GM12891 (cell line): Measurements from ENCODE around the gene MARVELD1.
A peak's percentile ranks its signal among the peaks of the same experiment; 100 is the strongest.

Experiments
- DNase-seq: peaks from one replicate; pipeline ENCODE4 v3.0.0; 2011; ENCODE audit warnings: low spot score; ENCODE audit not compliant: insufficient read length
- FAIRE-seq: peaks from 2 replicates; lab custom pipeline; 2011; peaks lifted over from hg19 to GRCh38; lab: Jason Lieb, UNC
- PAX5 ChIP-seq: IDR thresholded peaks from 2 replicates; pipeline ENCODE4 v1.6.1; 2011; ENCODE audit warnings: low read length, moderate library complexity, mild to moderate bottlenecking; ENCODE audit not compliant: insufficient read depth, severe bottlenecking
- POLR2A ChIP-seq: IDR thresholded peaks from 2 replicates; pipeline ENCODE4 v1.6.1; 2011; ENCODE audit warnings: low read depth, low read length, control low read depth
- POLR2AphosphoS5 ChIP-seq: IDR thresholded peaks from 2 replicates; pipeline ENCODE4 v1.6.1; 2011; ENCODE audit warnings: low read depth, low read length, control low read depth
- POU2F2 ChIP-seq: IDR thresholded peaks from 2 replicates; pipeline ENCODE4 v1.6.1; 2011; ENCODE audit warnings: low read depth, mild to moderate bottlenecking, control low read depth, low read length, moderate library complexity
- SPI1 ChIP-seq: IDR thresholded peaks from 2 replicates; pipeline ENCODE4 v1.6.1; 2011; ENCODE audit warnings: low read depth, low read length, control low read depth
- TAF1 ChIP-seq: IDR thresholded peaks from 2 replicates; pipeline ENCODE4 v1.6.1; 2011; ENCODE audit warnings: low read depth, low read length, control low read depth

MARVELD1 gene

GRCh38 chr10:97761331-97761865 is 47.9 kb downstream of the MARVELD1 start:
- TF ChIP-seq TAF1 (no peak), SPI1 (no peak), POLR2AphosphoS5 (peak; percentile 38; the same call in 1 of the 2 replicates)
- FAIRE-seq (no peak), DNase-seq (no peak)

GRCh38 chr10:97762056-97762455 is 48.5 kb downstream of the MARVELD1 start:
- FAIRE-seq (no peak), DNase-seq (no peak)
- no peak for TF ChIP-seq POLR2AphosphoS5
- no peak for TF ChIP-seq POU2F2
- no peak for TF ChIP-seq POLR2A
- no peak for TF ChIP-seq TAF1
- no peak for TF ChIP-seq SPI1
- no peak for TF ChIP-seq PAX5

- TF ChIP-seq POU2F2 (no peak), TAF1 (no peak), SPI1 (no peak), PAX5 (no peak), POLR2AphosphoS5 (no peak), POLR2A (no peak)
- no peak for FAIRE-seq
Observed at GRCh38 chr10:97762816-97763215, 49.3 kb downstream of the MARVELD1 start.

GRCh38 chr10:97763411-97763810 is 49.9 kb downstream of the MARVELD1 start:
- no peak for TF ChIP-seq SPI1
- TF ChIP-seq PAX5 = no peak
- TF ChIP-seq TAF1 = no peak
- TF ChIP-seq POU2F2 = no peak
- no peak for TF ChIP-seq POLR2A
- TF ChIP-seq POLR2AphosphoS5 = no peak
- DNase-seq (no peak), FAIRE-seq (no peak)

More at GRCh38 chr10:97762816-97763215, 49.3 kb downstream of the MARVELD1 start:
- no peak for DNase-seq

- no peak for FAIRE-seq
- TF ChIP-seq POLR2A = no peak
- TF ChIP-seq POLR2AphosphoS5 = no peak
- no peak for TF ChIP-seq TAF1
- DNase-seq = no peak
Observed at GRCh38 chr10:97763947-97764346, 50.4 kb downstream of the MARVELD1 start.

- no peak for TF ChIP-seq TAF1
- TF ChIP-seq PAX5 = no peak
- no peak for TF ChIP-seq SPI1
- no peak for TF ChIP-seq POLR2AphosphoS5
- no peak for TF ChIP-seq POLR2A
- no peak for TF ChIP-seq POU2F2
- peak; percentile 76 for FAIRE-seq
- DNase-seq = peak; percentile 51
Observed at GRCh38 chr10:97764519-97764931, 51.0 kb downstream of the MARVELD1 start.

- FAIRE-seq = no peak
- no peak for DNase-seq
- TF ChIP-seq PAX5 (no peak), TAF1 (no peak), POLR2A (no peak), POU2F2 (no peak), SPI1 (no peak), POLR2AphosphoS5 (no peak)
Observed at GRCh38 chr10:97765201-97765600, 51.7 kb downstream of the MARVELD1 start.

- no peak for DNase-seq
- no peak for TF ChIP-seq PAX5
- TF ChIP-seq POLR2AphosphoS5 = no peak
- no peak for TF ChIP-seq TAF1
- TF ChIP-seq SPI1 = no peak
- TF ChIP-seq POU2F2 = no peak
- no peak for FAIRE-seq
Observed at GRCh38 chr10:97766106-97766810, 52.7 kb downstream of the MARVELD1 start.

- FAIRE-seq = no peak
- TF ChIP-seq POLR2AphosphoS5 (no peak), SPI1 (no peak), PAX5 (no peak), POLR2A (no peak), TAF1 (no peak), POU2F2 (no peak)
- no peak for DNase-seq
Observed at GRCh38 chr10:97766996-97767924, 53.7 kb downstream of the MARVELD1 start.
